ENCODE results near the gene CBARP. TPM values are rescaled to one million over a fixed set of nuclear protein-coding genes. Genes with fewer than 3 reads are reported as not detected.

CBARP gene
- total RNA-seq, 1 experiment from 2014 or later = 28.4 TPM

- Mint-ChIP-seq H3K4me3 (peak overlapping the region; percentile 62 to 74), H3K4me1 (peaks cover 55 to 59% of the 10 kb centered on the region in 2 experiments), H3K27me3 (ENCODE audit: low read depth) (peaks cover 13% of the 10 kb centered on the region), H3K9me3 (no peaks in the 10 kb centered on the region), H3K36me3 (ENCODE audit: insufficient read depth in 1 of 3, low read depth in 3 of 3) (peaks cover 28 to 46% (median 35%) of the 10 kb centered on the region in 3 experiments), H3K27ac (peak overlapping the region; percentile 35 to 91 (median 59); a peak in 5 of 7 replicates)
- Histone ChIP-seq H3K27ac (ENCODE audit: insufficient read length, low read depth, low read length) (no peak overlapping the region), H2BK5ac (ENCODE audit: insufficient read length, low read length) (no peak overlapping the region), H2BK120ac (ENCODE audit: low read depth, low read length, poor library complexity, severe bottlenecking) (no peak overlapping the region), H3T11ph (ENCODE audit: low read length) (no peak overlapping the region), H4K8ac (replicated peaks; ENCODE audit: insufficient read length, low read depth, low read length) (no peak overlapping the region), H3K9ac (ENCODE audit: extremely low read depth, insufficient read length, low read length) (no peak overlapping the region), H3K79me2 (ENCODE audit: insufficient read depth, low read length) (peaks cover 4% of the 10 kb centered on the region; the same call in 1 of the 2 replicates), H2BK20ac (ENCODE audit: low read depth, low read length, poor library complexity, severe bottlenecking) (no peak overlapping the region), H3K4me1 (ENCODE audit: insufficient read depth, low read length) (peaks cover 4% of the 10 kb centered on the region; the same call in 1 of the 2 replicates), H3K14ac (ENCODE audit: insufficient read depth, low read length) (no peak overlapping the region), H3K23ac (ENCODE audit: insufficient read length, low read depth, low read length) (no peak overlapping the region), H2BK12ac (ENCODE audit: insufficient read length, low read depth, low read length) (no peak overlapping the region), H3K4ac (ENCODE audit: low read depth, low read length) (no peak overlapping the region), H3K18ac (ENCODE audit: insufficient read length, low read depth, low read length) (no peak overlapping the region), H2AK5ac (ENCODE audit: insufficient read length, low read length) (no peak overlapping the region), H2BK15ac (ENCODE audit: low read depth, low read length) (no peak overlapping the region), H3K27me3 (ENCODE audit: insufficient read depth, low read length) (no peaks in the 10 kb centered on the region), H3K23me2 (ENCODE audit: insufficient read length, low read depth, low read length, poor library complexity, severe bottlenecking) (peaks cover 17% of the 10 kb centered on the region), H3K9me3 (ENCODE audit: control insufficient read depth, low read depth, low read length) (no peaks in the 10 kb centered on the region), H3K79me1 (ENCODE audit: insufficient read depth, low read depth, low read length, poor library complexity, severe bottlenecking) (peaks cover 9% of the 10 kb centered on the region), H2AFZ (ENCODE audit: low read length) (no peak overlapping the region), H4K20me1 (ENCODE audit: control insufficient read depth, insufficient read depth, insufficient read length) (no peaks in the 10 kb centered on the region), H3K4me2 (ENCODE audit: insufficient read depth, insufficient read length, low read length) (no peak overlapping the region), H4K91ac (ENCODE audit: insufficient read length, low read depth, low read length) (no peak overlapping the region), H4K5ac (ENCODE audit: insufficient read length, low read depth, low read length) (no peak overlapping the region), H3K56ac (ENCODE audit: insufficient read length, low read depth, low read length) (no peak overlapping the region)
- DNase-seq = no peak
- TF ChIP-seq, protein P1, sequence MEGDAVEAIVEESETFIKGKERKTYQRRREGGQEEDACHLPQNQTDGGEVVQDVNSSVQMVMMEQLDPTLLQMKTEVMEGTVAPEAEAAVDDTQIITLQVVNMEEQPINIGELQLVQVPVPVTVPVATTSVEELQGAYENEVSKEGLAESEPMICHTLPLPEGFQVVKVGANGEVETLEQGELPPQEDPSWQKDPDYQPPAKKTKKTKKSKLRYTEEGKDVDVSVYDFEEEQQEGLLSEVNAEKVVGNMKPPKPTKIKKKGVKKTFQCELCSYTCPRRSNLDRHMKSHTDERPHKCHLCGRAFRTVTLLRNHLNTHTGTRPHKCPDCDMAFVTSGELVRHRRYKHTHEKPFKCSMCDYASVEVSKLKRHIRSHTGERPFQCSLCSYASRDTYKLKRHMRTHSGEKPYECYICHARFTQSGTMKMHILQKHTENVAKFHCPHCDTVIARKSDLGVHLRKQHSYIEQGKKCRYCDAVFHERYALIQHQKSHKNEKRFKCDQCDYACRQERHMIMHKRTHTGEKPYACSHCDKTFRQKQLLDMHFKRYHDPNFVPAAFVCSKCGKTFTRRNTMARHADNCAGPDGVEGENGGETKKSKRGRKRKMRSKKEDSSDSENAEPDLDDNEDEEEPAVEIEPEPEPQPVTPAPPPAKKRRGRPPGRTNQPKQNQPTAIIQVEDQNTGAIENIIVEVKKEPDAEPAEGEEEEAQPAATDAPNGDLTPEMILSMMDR (conservative IDR thresholded peaks at IDR 0.05) = no peak
- WGBS (ENCODE audit: extremely low coverage, insufficient read length, low lambda C conversion rate) = 100% methylated on average over 4 of the region's 40 CpGs
Observed at GRCh38 chr19:1268226-1269064, 30.6 kb upstream of the CBARP start.

Data from H9 (cell line).